ENCODE results near the gene FAM78B.

FAM78B gene

DNA sequence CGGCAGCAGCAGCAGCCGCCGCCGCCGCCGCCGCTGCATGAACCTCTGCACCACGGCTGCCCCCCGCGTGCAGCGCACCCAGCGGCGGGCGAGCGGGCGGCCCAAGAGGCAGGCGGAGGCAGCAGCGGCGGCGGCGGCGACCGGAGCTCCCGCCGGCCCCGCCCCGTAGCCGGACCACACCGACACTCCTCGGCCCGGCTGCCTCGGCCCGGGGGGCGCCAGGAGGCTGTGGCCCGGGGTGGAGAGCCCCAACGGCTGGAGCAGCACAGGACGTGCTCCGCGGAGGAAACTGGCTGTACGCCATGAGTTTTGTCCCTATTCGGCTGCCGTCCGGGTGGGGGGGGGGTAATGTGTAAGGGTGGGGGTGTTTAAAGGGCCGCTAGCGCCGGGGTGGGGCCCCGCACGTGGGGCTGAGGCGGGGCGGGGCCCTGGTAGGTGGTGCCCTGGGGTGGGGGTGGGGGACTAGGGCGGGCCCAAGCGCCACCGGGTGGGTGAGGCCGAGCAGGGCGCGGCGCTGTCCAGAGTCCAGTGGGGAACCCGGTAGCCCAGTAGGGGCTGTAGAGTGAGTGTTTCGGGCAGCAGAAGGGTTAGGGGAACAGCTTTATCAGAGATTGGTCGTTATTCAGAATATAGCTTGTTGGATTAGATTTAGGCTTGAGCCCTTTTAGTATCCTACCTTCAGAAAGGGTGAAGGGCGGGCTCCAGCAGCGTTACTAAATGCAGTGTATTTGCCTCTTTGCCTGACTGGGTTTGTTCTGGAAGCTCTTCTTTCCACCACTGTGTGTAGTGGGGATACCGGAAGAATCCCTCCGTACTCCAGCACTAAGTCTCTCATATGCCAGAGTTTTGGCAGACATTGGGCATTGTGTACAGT is at the start of gene FAM78B:
FAM78B (minus strand) TSS at position 304 of the 874 bp plus-strand sequence. CDS start 753 bp downstream, outside the sequence.
- DNase-seq (ENCODE audit: low read depth) = no peak

DNA sequence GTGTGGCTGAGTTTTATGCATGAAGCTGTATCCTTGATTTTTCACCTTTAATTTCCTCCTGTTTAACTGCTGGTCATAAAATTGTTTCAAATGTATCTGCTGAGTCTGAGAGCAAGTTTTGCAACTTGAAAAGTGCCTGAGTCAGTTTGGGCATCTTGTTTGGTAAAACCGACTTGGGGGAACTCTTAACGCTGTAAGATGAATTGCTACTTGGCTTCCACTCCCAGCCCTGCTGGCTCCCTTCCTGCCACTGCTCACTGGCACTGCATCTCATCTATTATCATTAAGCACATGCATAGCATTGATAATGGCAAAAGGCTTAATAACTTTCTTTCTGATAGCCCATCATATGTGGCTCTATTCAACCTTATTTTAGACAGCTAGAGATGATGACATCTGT is 35.7 kb upstream of the FAM78B start:
- DNase-seq (ENCODE audit: low read depth) = no peak

DNA sequence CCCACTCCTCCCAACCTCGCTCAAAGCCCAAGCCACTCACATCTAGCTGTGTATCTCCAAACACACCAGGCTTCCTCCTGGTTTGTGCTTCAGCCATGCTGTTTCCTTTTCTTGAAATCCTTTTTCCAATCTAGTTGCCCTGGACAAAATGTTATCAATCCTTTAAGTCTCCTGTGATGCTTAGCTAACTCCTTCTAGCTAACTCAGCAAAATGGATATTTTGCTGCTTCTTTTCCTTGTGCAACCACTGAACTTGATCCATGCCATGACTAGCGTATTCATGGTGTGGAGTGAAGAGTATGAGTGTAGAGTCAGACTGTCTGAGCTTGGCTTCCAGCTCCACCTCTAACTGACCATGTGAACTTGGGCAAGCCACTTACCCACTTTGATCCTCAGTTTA is 33.9 kb upstream of the FAM78B start:
- no peak for DNase-seq (ENCODE audit: low read depth)

GRCh38 chr1:166197597-166197996 is 30.8 kb upstream of the FAM78B start:
- no peak for DNase-seq (ENCODE audit: low read depth)

- DNase-seq (ENCODE audit: low read depth) = no peak
Measured at GRCh38 chr1:166197141-166197540, 30.3 kb upstream of the FAM78B start.

DNA sequence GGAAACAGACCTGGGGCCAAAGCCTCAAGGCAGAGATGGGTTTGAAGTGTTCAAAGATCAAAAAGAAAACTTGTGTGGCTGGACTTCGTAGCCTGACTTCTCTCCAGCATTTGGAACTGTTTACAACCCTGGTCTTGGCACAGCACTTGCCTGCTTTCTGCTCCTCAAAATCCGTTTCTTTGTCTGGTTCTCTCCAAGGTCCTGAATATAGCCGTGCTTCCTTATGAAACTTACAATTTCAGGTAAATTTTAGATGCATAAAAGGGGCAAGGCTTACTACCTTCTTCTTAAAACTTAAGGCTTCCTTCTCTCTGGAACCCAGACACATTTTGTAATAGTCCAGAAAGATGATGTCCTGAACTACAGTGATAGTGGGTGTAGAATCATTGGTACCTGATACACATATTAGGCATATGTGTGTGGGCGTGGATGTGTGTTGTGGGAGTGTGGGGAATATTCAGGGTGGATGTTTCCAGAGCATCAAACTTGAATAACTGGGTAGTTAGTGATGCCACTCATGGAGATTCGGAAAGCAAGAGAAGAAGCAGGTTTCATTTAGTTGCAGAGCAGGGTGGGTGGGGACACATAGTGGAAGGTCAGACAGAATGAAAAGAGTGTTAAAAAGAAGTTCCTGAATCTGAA is 26.4 kb upstream of the FAM78B start:
- no peak for DNase-seq (ENCODE audit: low read depth)

- no peak for DNase-seq (ENCODE audit: low read depth)
Measured at GRCh38 chr1:166190400-166190799, 23.6 kb upstream of the FAM78B start.

- no peak for DNase-seq (ENCODE audit: low read depth)
Measured at GRCh38 chr1:166189126-166189525, 22.3 kb upstream of the FAM78B start.

DNA sequence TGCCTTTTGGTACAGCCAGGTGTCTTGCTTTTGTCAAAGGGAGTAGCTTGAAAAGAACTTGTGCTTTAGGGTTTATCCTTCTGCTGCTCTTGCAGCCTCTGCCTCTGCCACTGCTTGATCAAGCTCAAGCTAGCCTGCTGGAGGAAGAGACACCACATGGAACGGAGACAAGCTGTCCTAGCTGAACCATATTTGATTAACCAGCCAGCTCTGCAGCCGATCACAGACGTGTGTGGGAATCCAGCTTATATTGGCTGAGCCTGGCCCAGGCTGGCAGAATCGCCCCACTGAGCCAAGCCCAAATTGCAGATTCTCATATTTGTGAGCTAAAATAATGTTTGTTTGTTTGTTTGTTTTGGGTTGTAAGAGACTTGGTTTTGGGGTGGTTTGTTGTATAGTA is 18.7 kb upstream of the FAM78B start:
- no peak for DNase-seq (ENCODE audit: low read depth)

- DNase-seq (ENCODE audit: low read depth) = no peak
Measured at GRCh38 chr1:166184897-166185296, 18.1 kb upstream of the FAM78B start.

GRCh38 chr1:166184012-166184411 is 17.2 kb upstream of the FAM78B start:
- no peak for DNase-seq (ENCODE audit: low read depth)

DNA sequence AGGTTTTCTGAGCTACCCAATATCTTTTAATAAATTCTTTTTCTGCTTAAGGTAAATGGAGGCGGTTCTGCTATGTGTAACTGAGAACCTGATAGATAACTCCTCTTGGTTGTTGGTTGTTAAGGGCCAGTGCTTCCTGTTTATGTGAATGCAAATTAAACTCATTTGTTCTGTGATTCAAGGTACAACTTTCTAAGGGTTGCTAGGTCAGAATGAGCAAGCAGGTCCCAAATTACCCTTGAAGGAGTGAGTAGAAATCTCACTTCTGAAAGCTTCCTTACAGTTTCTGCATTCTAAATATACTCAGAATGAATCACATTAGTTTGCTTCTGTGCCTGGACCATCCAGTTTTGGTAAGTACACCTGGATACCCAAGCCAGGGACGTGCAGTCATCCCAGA is 15.5 kb upstream of the FAM78B start:
- DNase-seq (ENCODE audit: low read depth) = no peak

GRCh38 chr1:166176416-166176815 is 9.6 kb upstream of the FAM78B start:
- DNase-seq (ENCODE audit: low read depth) = no peak

GRCh38 chr1:166175032-166175431 is 8.2 kb upstream of the FAM78B start:
- no peak for DNase-seq (ENCODE audit: low read depth)

DNA sequence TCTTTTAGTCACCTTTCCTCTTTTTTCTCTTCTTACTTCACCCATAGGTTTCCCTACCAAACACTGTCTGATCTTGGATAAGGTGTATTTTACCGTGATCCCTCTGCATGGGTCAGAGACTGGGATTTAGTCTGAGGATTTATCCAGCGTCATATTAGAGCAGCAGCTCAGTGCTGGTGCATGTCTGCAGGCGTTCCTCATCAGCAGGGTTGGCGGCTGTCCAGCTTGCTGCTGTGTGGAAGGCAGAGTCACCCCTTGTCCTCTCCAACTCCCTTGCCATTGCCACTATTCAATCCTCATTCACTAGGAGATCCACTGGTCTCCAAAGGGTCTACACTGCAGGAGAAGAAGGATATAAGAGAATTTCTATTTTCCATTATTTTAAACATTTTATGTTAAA is 7.3 kb upstream of the FAM78B start:
- no peak for DNase-seq (ENCODE audit: low read depth)

DNA sequence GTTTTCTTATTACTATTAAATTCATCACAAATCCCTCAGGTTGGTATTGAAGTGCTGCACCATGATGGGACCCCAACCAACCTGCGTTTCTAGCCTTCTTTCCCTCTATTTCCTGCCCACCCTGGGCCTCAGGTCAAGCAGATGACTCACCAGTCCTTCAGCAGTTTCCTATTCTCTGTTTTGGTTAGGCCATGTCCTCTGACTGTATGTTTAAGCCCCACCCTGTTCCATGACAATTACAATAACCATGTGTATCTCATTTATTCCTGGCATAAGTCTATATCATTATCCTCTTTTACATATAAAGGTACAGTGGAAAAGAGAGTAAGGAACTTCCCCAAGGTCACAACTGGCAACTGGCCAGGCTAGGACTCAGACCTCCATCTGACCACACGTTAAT is 5.3 kb upstream of the FAM78B start:
- no peak for DNase-seq (ENCODE audit: low read depth)

DNA sequence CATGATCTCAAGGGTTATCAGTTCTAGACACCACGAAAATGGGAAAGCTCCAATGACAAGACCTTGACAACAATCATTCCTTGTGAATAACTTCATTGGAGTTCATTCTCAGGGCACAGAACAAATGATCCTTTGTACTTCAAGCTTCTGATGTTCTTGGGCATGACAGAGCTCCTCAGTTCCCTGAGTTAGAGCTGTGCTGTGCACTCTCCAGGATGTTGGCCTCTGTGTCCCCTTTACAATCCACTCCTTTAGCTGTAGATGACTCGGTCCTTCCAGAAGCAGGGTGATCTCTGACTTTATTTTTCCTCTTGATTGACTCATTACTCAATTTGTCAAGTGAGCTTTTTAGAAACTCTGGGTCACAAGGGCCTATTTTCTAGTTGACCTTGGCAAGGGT is 3.9 kb upstream of the FAM78B start:
- no peak for DNase-seq (ENCODE audit: low read depth)

GRCh38 chr1:166170075-166170474 is 3.3 kb upstream of the FAM78B start:
- no peak for DNase-seq (ENCODE audit: low read depth)

- DNase-seq (ENCODE audit: low read depth) = no peak
Measured at GRCh38 chr1:166169182-166169581, 2.4 kb upstream of the FAM78B start.

- no peak for DNase-seq (ENCODE audit: low read depth)
Measured at GRCh38 chr1:166167572-166167925, 748 bp upstream of the FAM78B start.

- DNase-seq (ENCODE audit: low read depth) = no peak
Measured at GRCh38 chr1:166166329-166166697, 488 bp downstream of the FAM78B start.

GRCh38 chr1:166165661-166166328 is 1.0 kb downstream of the FAM78B start:
- DNase-seq (ENCODE audit: low read depth) = no peak

- DNase-seq (ENCODE audit: low read depth) = no peak
Measured at GRCh38 chr1:166164995-166165660, 1.7 kb downstream of the FAM78B start.

Data from stimulated activated CD8-positive, alpha-beta memory T cell treated with anti-CD3 and anti-CD28 coated beads, Interleukin-15, amount 100 ng/mL, for 24 hours (primary cell).